Activated CD4-positive, alpha-beta memory T cell treated with anti-CD3 and anti-CD28 coated beads for 36 hours (primary cell): Measurements from ENCODE around the gene ARHGEF4. TPM values are rescaled to one million over a fixed set of nuclear protein-coding genes. Genes with fewer than 3 reads are reported as not detected.
"Not testable (repeated sequence)": the region's sequence is repeated elsewhere in the genome, so short reads cannot be mapped to it uniquely, and the experiment has no call there.

ENCODE experiments used
- CTCF ChIA-PET: fragments of 350-600 bp; sonication (Branson Sonifier 250); formaldehyde crosslinking; loops from one replicate; lab custom pipeline; 2021; ENCODE audit warnings: antibody characterized with exemption, inconsistent platforms; lab: Charles Lee
- POLR2A ChIA-PET: fragments of 350-600 bp; sonication (Branson Sonifier 250); formaldehyde crosslinking; loops from one replicate; lab custom pipeline; 2021; ENCODE audit warnings: antibody characterized with exemption; lab: Charles Lee
- DNase-seq: peaks from one replicate; pipeline ENCODE4 v3.0.0-alpha.2; 2020
- H3K27ac Mint-ChIP-seq: one replicate; pipeline ENCODE4 v1.8.0; 2021; ENCODE audit warnings: mixed read lengths
- H3K27me3 Mint-ChIP-seq: one replicate; pipeline ENCODE4 v1.8.0; 2021; ENCODE audit warnings: mixed read lengths
- H3K36me3 Mint-ChIP-seq: one replicate; pipeline ENCODE4 v1.8.0; 2021; ENCODE audit warnings: mixed read lengths
- H3K4me1 Mint-ChIP-seq: one replicate; pipeline ENCODE4 v1.8.0; 2021; ENCODE audit warnings: low read depth, mixed read lengths
- H3K4me3 Mint-ChIP-seq: one replicate; pipeline ENCODE4 v1.8.0; 2021; ENCODE audit warnings: mild to moderate bottlenecking, mixed read lengths
- H3K9me3 Mint-ChIP-seq: one replicate; pipeline ENCODE4 v1.8.0; 2021; ENCODE audit warnings: mixed read lengths
- intact Hi-C: fragments of 100-400 bp; cut with micrococcal nuclease; formaldehyde crosslinking; loops from one replicate; pipeline ENCODE4 v1.15.1; 2023
- total RNA-seq, 2 experiments: library from RNA; stranded (reverse); gene quantifications; one replicate each; pipeline ENCODE4 v1.2.3, GENCODE V29; 2021

The ARHGEF4 gene
- total RNA-seq, 2 experiments from 2014 or later = 0.52 to 0.58 TPM

GRCh38 chr2:130901626-130902025 is 64.9 kb downstream of the ARHGEF4 start:
- H3K4me1 Mint-ChIP-seq, H3K4me3 Mint-ChIP-seq: not testable (repeated sequence)

GRCh38 chr2:130908832-130909231 is 72.1 kb downstream of the ARHGEF4 start:
- H3K27ac Mint-ChIP-seq = no peak overlapping the region
- POLR2A ChIA-PET = no interaction called here
- no peaks in the 10 kb centered on the region for H3K4me1 Mint-ChIP-seq
- no peak overlapping the region for H3K4me3 Mint-ChIP-seq
- no peaks in the 10 kb centered on the region for H3K9me3 Mint-ChIP-seq
- no peaks in the 10 kb centered on the region for H3K36me3 Mint-ChIP-seq
- H3K27me3 Mint-ChIP-seq = peaks cover 17% of the 10 kb centered on the region
- no peak for DNase-seq
- CTCF ChIA-PET = no interaction called here
- intact Hi-C loops = no loop called here

More at GRCh38 chr2:130901626-130902025, 64.9 kb downstream of the ARHGEF4 start:
- POLR2A ChIA-PET, H3K27me3 Mint-ChIP-seq, H3K9me3 Mint-ChIP-seq, intact Hi-C loops, CTCF ChIA-PET, DNase-seq, H3K36me3 Mint-ChIP-seq, H3K27ac Mint-ChIP-seq: not testable (repeated sequence)

GRCh38 chr2:130910931-130911330 is 74.2 kb downstream of the ARHGEF4 start:
- no peak for DNase-seq
- Mint-ChIP-seq H3K9me3 (no peaks in the 10 kb centered on the region), H3K36me3 (no peaks in the 10 kb centered on the region), H3K27ac (no peak overlapping the region), H3K4me1 (no peaks in the 10 kb centered on the region), H3K4me3 (no peak overlapping the region), H3K27me3 (peaks cover 21% of the 10 kb centered on the region)
- ChIA-PET CTCF (interaction anchor here (1.4 kb wide), 1 partner anchor 10 kb away, joined by 3 read pairs; no protein-coding TSS in a partner anchor), POLR2A (no interaction called here)
- intact Hi-C loops = no loop called here

- H3K27ac Mint-ChIP-seq = no peak overlapping the region
- intact Hi-C loops = no loop called here
- no peaks in the 10 kb centered on the region for H3K9me3 Mint-ChIP-seq
- H3K4me3 Mint-ChIP-seq = no peak overlapping the region
- ChIA-PET CTCF (no interaction called here), POLR2A (no interaction called here)
- no peak for DNase-seq
- peaks cover 21% of the 10 kb centered on the region for H3K27me3 Mint-ChIP-seq
- no peaks in the 10 kb centered on the region for H3K4me1 Mint-ChIP-seq
- no peaks in the 10 kb centered on the region for H3K36me3 Mint-ChIP-seq
Observed at GRCh38 chr2:130911482-130911881, 74.8 kb downstream of the ARHGEF4 start.

- Mint-ChIP-seq H3K36me3 (no peaks in the 10 kb centered on the region), H3K9me3 (no peaks in the 10 kb centered on the region), H3K4me1 (no peaks in the 10 kb centered on the region), H3K27me3 (peaks cover 21% of the 10 kb centered on the region), H3K27ac (no peak overlapping the region), H3K4me3 (no peak overlapping the region)
- POLR2A ChIA-PET = no interaction called here
- no peak for DNase-seq
- intact Hi-C loops = no loop called here
- CTCF ChIA-PET = interaction anchor here (0.7 kb wide), 1 partner anchor 10 kb away, joined by 3 read pairs; no protein-coding TSS in a partner anchor
Observed at GRCh38 chr2:130911996-130912395, 75.3 kb downstream of the ARHGEF4 start.

GRCh38 chr2:130912471-130912870 is 75.8 kb downstream of the ARHGEF4 start:
- Mint-ChIP-seq H3K4me1 (no peaks in the 10 kb centered on the region), H3K4me3 (no peak overlapping the region), H3K27ac (no peak overlapping the region), H3K27me3 (peaks cover 23% of the 10 kb centered on the region), H3K36me3 (no peaks in the 10 kb centered on the region), H3K9me3 (no peaks in the 10 kb centered on the region)
- POLR2A ChIA-PET = no interaction called here
- no peak for DNase-seq
- CTCF ChIA-PET = interaction anchor here (0.7 kb wide), 1 partner anchor 9 kb away, joined by 3 read pairs; no protein-coding TSS in a partner anchor
- intact Hi-C loops = no loop called here

- no peak for DNase-seq
- Mint-ChIP-seq H3K27me3 (peaks cover 22% of the 10 kb centered on the region), H3K4me3 (no peak overlapping the region), H3K36me3 (no peaks in the 10 kb centered on the region), H3K4me1 (no peaks in the 10 kb centered on the region), H3K9me3 (no peaks in the 10 kb centered on the region), H3K27ac (no peak overlapping the region)
- intact Hi-C loops = no loop called here
- ChIA-PET CTCF (interaction anchor here (1.2 kb wide), 1 partner anchor 116 kb away, joined by 3 read pairs; no protein-coding TSS in a partner anchor), POLR2A (interaction anchor here (0.6 kb wide), 1 partner anchor 572 kb away, joined by 3 read pairs; no protein-coding TSS in a partner anchor)
Observed at GRCh38 chr2:130913891-130914290, 77.2 kb downstream of the ARHGEF4 start.

GRCh38 chr2:130915149-130915548 is 78.4 kb downstream of the ARHGEF4 start:
- Mint-ChIP-seq H3K4me3 (no peak overlapping the region), H3K9me3 (no peaks in the 10 kb centered on the region), H3K4me1 (no peaks in the 10 kb centered on the region), H3K27me3 (peaks cover 19% of the 10 kb centered on the region), H3K36me3 (no peaks in the 10 kb centered on the region), H3K27ac (no peak overlapping the region)
- intact Hi-C loops = no loop called here
- ChIA-PET POLR2A (no interaction called here), CTCF (interaction anchor here (1.2 kb wide), 1 partner anchor 117 kb away, joined by 3 read pairs; no protein-coding TSS in a partner anchor)
- DNase-seq = no peak

- Mint-ChIP-seq H3K36me3 (no peaks in the 10 kb centered on the region), H3K4me1 (no peaks in the 10 kb centered on the region), H3K27me3 (peaks cover 19% of the 10 kb centered on the region), H3K27ac (no peak overlapping the region), H3K4me3 (no peak overlapping the region), H3K9me3 (no peaks in the 10 kb centered on the region)
- DNase-seq = no peak
- ChIA-PET CTCF (interaction anchor here (1.2 kb wide), 1 partner anchor 118 kb away, joined by 3 read pairs; no protein-coding TSS in a partner anchor), POLR2A (no interaction called here)
- intact Hi-C loops = no loop called here
Observed at GRCh38 chr2:130915595-130916437, 79.1 kb downstream of the ARHGEF4 start.

GRCh38 chr2:130916438-130916705 is 79.7 kb downstream of the ARHGEF4 start:
- intact Hi-C loops = no loop called here
- Mint-ChIP-seq H3K36me3 (no peaks in the 10 kb centered on the region), H3K27ac (no peak overlapping the region), H3K27me3 (peaks cover 19% of the 10 kb centered on the region), H3K9me3 (no peaks in the 10 kb centered on the region), H3K4me3 (no peak overlapping the region), H3K4me1 (no peaks in the 10 kb centered on the region)
- ChIA-PET CTCF (interaction anchor here (1.2 kb wide), 1 partner anchor 119 kb away, joined by 3 read pairs; no protein-coding TSS in a partner anchor), POLR2A (no interaction called here)
- DNase-seq = no peak

GRCh38 chr2:130917006-130917688 is 80.4 kb downstream of the ARHGEF4 start:
- H3K27me3 Mint-ChIP-seq = peaks cover 19% of the 10 kb centered on the region
- CTCF ChIA-PET = interaction anchor here (7.2 kb wide), 1 partner anchor 120 kb away, joined by 76 read pairs; no protein-coding TSS in a partner anchor
- H3K9me3 Mint-ChIP-seq = no peaks in the 10 kb centered on the region
- POLR2A ChIA-PET = no interaction called here
- intact Hi-C loops = no loop called here
- H3K4me1 Mint-ChIP-seq = no peaks in the 10 kb centered on the region
- DNase-seq = no peak
- no peaks in the 10 kb centered on the region for H3K36me3 Mint-ChIP-seq
- H3K4me3 Mint-ChIP-seq = no peak overlapping the region
- H3K27ac Mint-ChIP-seq = no peak overlapping the region

GRCh38 chr2:130918393-130918792 is 81.7 kb downstream of the ARHGEF4 start:
- Mint-ChIP-seq H3K9me3 (no peaks in the 10 kb centered on the region), H3K4me3 (no peak overlapping the region), H3K4me1 (no peaks in the 10 kb centered on the region), H3K27me3 (peaks cover 18% of the 10 kb centered on the region), H3K36me3 (no peaks in the 10 kb centered on the region), H3K27ac (no peak overlapping the region)
- POLR2A ChIA-PET = no interaction called here
- CTCF ChIA-PET = interaction anchor here (7.2 kb wide), 1 partner anchor 121 kb away, joined by 76 read pairs; no protein-coding TSS in a partner anchor
- intact Hi-C loops = no loop called here
- no peak for DNase-seq
